HG02884 (cell line): Measurements from ENCODE around the gene MAST2.

Experiments used
- ATAC-seq: cut with Tn5 transposase; IDR thresholded peaks from one replicate; pipeline ENCODE4 v1.9.1; 2021; ENCODE audit warnings: mild to moderate bottlenecking, moderate library complexity; ENCODE audit not compliant: unreplicated experiment

MAST2 gene

GRCh38 chr1:45974541-45975269 lies 171.3 kb downstream of the MAST2 start:
- no peak for ATAC-seq

GRCh38 chr1:45976623-45977022 lies 173.2 kb downstream of the MAST2 start:
- no peak for ATAC-seq

GRCh38 chr1:45979074-45979777 lies 175.8 kb downstream of the MAST2 start:
- no peak for ATAC-seq

- ATAC-seq: no peak
These were observed 176.4 kb downstream of the MAST2 start for GRCh38 chr1:45979778-45980176.

DNA sequence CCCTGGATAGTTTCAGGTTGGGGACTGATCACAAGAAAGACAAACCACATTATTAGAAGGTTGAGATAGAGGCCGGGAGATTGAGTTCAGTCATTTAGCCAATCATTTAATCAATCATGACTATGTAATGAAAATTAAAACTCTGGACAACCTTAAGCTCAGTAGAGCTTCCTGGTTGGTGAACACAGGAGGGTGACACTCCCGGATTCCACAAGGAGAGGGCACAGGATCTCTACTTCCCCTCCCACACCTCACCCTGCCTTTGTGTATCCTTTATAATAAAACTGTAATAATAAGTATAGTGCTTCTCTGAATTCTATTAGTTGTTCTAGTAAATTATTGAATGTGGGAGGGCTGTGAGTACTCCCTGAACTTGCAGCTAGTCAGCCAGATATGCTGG lies 178.9 kb downstream of the MAST2 start:
- ATAC-seq: no peak

DNA sequence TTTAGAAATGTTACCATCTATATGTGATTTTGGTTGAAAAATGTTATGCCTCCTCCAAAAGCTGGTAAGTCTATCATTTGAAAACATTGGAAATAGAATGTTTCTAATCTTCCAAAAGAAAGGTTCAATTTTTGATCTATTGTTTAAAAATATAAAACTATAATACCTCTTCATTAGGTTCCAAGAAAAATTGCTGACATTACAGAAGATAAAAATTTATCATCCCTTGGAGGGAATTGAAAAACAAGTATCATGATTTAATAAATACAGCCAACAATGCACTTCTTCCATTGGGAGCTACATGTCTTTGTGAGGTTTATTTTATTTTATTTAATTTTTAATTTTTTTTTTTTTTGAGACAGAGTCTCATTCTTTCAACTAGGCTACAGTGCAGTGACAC lies 180.6 kb downstream of the MAST2 start:
- ATAC-seq: no peak

GRCh38 chr1:45987204-45987603 lies 183.8 kb downstream of the MAST2 start:
- ATAC-seq: no peak

DNA sequence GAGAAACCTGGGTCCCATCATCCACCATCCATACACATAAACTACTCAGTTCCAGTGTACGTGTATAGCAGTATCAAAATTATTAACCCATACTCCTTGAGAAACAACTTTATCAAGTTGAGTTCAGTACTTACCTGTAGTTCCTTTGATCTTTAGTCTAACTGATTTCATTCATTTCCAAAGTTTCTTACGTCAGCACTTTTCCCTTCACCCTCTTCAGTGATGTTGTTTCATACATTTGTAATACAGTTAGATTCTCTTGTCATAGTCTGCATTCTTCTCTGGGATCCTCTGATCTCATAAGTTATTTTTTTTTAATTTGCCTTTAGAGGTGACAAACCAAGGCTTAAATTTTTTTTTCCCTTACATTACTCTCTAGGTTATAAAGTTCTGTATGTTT lies 185.8 kb downstream of the MAST2 start:
- ATAC-seq: no peak

DNA sequence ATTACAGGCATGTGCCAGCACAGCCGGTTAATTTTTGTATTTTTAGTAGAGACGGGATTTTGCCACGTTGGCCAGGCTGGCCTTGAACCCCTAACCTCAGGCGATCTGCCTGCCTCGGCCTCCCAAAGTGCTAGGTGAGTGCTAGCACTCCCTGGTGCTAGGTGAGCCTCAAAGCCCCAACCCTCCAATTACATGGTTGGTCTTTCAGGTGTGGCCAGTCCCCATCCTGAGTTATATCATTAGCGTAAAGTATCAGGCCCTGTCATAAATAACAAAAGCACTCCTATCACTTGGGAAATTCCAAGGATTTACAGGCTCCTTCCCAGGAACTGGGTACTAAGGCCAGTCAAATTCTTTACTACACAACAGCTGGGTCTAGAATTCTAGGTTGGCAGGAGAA lies 191.0 kb downstream of the MAST2 start:
- no peak for ATAC-seq

- no peak for ATAC-seq
These were observed 191.9 kb downstream of the MAST2 start for GRCh38 chr1:45995298-45995697.

GRCh38 chr1:45998020-45998617 lies 194.7 kb downstream of the MAST2 start:
- ATAC-seq: no peak

DNA sequence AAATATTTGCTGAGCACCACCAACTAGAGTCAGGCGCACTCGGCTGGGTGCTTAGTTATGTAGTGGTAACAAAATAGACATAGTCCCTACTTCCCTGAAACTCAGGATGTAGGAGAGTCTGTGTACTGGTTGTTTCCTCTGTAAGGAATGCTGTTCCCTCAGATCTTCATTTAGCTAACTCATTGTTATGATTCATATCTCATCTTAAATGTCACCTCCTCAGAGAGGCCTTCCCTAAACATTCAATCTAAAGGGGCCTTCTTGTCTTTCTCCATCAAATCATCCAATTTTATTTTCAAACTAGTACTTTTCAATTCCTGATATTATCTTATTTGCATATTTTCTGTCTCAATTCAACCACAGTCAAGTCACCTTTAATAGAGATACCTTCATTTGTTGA lies 196.1 kb downstream of the MAST2 start:
- no peak for ATAC-seq

- ATAC-seq: no peak
These were observed 197.8 kb downstream of the MAST2 start for GRCh38 chr1:46001081-46001785.

DNA sequence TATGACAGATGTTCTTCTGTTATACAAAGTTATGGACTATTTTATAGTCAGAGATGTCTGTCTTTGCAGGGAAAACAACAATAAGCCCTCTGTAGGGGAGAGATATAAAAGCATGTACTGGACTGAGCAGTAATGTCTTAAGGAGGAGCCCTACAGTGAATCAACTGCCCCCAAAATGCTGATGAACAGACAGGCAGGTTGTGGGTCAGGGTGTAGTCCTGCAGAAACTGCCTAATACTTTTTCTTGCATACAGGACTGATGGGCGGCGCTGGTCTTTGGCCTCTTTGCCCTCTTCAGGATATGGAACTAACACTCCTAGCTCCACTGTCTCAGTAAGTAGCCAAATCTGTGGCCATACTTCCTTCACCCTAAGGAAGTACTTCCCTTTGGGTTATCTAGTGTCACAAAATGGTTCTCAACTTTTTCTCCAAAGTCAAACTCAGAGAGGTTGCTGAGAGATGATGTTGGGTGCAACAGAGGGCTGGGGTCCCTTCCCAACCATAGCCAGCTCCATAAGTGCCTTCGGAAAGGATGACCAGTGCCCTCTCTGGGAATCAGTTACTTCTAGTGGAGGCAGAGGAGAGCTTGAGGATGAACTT lies 199.2 kb downstream of the MAST2 start:
- no peak for ATAC-seq

DNA sequence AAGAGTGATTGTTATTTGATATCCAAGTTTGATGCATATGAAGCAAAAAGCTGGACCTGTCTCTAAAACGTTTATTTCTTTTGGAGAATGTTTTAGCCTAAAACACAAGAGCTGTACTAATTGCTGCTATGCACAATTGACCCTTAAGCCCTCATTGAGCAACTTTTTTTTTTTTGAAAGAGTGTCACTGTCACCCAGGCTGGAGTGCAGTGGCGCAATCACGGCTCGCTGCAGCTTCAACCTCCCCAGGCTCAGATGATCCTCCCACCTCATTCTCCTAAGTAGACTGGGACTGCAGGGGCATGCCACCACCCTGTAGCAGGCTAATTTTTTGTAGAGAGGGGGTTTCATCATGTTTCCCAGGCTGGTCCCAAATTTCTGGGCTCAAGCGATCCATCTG lies 199.9 kb downstream of the MAST2 start:
- ATAC-seq: no peak

GRCh38 chr1:46004492-46004891 lies 201.1 kb downstream of the MAST2 start:
- no peak for ATAC-seq

GRCh38 chr1:46005594-46005993 lies 202.2 kb downstream of the MAST2 start:
- no peak for ATAC-seq

- no peak for ATAC-seq
These were observed 205.2 kb downstream of the MAST2 start for GRCh38 chr1:46008585-46008984.

GRCh38 chr1:46010611-46011010 lies 207.2 kb downstream of the MAST2 start:
- ATAC-seq: no peak

DNA sequence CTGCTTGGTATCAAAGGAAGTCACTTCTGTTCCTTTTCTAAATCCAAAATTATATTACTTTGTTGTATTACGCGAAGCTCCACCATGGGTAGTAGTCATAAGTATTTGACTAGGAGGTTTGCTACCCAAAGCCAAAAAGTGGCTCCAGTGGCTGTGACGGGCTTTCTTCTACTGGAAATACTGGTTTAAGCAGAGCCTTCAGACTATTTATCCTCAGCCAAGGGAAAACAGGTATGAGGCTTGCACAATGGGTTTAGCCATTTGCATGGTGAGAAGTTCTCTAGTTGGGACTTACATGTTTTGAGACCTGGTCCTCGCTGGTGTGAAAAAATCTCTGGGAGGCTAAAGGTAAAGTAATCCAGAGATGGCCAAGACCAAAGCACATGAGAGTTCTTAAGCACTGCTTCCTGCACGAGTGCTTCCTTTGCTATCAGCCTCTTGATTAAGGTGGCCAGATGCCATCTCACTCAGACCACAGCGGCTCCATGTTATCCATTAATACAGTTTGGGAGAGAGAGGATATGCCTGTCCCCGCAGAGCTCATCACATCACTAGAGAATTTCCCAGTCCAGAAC lies 207.8 kb downstream of the MAST2 start:
- no peak for ATAC-seq

GRCh38 chr1:46012236-46012635 lies 208.8 kb downstream of the MAST2 start:
- ATAC-seq: no peak
